Activated T-cell treated with anti-CD3 and anti-CD28 coated beads, Interleukin-2, amount 50 U/mL, for 1 hour (primary cell): ENCODE data around the gene BCAT1.
"Not testable (repeated sequence)": the region's sequence is repeated elsewhere in the genome, so short reads cannot be mapped to it uniquely, and the experiment has no call there.

Experiments
- DNase-seq: peaks from one replicate; pipeline ENCODE4 v3.0.0-alpha.2; 2020

Gene BCAT1

DNA sequence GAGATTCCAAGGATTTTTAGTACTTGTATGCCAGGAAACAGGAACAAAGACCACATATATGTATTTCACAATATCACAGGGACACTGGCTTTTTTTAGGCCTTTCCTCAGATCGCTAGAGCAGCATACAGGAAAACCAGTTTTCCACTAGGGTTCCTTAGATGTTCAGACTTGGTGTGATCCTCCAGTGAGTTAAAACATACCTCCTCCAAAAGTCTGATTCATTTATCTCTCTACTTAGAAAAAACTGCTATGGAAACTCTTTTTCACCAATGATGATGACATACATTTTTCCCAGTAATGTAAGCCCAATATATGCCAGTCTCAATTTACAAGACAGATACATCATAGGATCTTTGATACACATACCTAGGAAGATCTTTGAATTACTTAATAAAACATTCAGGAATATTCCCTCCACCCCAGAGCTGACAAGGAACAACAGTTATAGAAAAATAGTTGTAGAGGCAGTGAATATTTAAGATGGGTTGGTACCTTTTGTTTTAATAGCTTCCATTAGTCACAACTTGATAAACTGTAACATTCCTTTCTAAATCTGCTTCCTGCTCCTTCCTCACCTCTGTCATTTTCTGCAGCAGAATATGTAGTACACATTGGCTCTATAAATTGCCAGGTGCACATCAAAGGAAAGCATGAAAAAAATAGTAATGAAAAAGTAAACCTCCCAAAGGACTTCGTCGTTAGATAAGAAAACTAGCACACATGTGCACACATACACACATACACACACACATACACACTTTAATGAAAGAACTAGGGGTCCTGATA lies 27.5 kb downstream of the BCAT1 start:
- DNase-seq = no peak

DNA sequence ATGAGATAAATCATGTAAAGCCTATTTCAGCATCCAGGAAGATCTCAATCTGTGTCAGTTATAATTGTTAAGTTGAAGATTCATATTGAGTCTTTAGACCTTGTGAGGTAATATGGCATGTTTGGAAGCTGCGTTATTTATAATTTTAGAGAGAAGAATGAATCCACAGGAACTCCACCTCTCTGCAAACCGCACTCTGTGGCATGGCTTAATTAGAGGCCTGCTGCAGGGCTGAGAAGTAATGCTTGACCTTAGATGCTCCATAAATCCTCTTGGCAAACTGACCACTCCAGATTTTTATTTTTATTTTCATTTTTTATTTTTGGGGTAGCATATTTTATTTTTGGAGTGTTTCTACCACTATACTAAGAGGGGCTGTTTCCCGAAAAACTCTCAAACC lies 28.8 kb downstream of the BCAT1 start:
- no peak for DNase-seq

DNA sequence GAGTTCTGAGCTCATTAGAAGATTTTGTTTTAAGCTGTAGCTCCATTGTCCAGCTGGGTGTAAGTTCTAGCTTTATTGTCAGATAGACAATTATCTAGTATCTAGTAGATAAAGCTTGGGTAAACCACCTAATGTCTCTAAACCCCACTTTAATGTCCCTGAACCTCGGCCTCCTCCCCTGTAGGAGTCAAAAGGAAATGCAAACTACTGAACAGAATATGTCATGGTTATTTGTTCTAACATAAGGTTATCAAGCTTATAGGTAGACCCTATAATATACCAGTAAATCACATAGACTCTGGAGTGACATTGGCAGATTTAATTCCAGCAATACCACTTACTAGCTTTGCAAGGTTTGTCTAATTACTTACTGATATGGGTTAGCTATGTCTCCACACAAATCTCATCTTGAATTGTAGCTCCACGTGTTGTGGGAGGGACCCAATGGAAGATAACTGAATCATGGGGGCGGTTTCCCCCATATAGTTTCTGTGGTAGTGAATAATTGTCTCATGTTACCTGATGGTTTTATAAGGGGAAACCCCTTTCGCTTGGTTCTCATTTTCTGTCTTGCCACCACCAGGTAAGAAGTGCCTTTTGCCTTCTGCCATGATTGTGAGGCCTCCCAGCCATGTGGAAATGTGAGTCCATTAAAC lies 29.4 kb downstream of the BCAT1 start:
- no peak for DNase-seq

DNA sequence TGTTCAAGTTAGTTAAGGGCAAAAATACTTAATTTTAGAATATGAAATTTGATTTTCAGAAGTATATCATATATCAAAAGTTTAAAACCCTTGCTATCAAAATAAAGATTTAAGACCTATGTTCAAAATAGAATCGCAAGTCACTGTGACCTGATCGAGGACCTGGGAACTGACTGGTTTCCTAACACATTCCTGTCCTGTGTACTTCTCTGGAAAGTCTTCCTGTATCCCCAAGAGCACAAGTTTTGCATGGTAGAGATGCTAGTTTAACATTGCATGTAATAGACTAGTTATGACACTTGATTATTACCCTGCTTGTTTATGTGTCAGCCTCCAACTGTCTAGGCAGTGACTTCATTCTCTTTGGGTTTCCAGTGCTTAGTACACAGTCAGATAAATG lies 30.3 kb downstream of the BCAT1 start:
- DNase-seq = no peak

DNA sequence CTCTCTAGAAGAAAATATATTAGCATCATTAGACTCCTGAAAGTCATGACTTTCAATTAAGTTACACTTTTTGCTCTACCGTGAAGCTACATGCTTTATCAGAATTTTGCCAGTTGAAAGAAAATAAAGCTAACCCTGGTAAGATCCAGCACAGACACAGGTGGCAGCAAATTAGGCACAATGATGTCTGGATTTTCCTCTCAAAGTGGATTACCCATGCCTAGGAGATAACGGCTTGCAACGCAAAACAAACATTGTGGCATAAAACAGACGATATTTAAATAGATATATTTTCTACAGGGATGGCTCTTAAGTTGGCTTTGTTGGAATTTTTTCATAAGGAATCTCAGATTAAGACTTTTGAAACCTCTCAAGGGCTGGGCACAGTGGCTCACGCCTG lies 33.4 kb downstream of the BCAT1 start:
- DNase-seq = no peak

DNA sequence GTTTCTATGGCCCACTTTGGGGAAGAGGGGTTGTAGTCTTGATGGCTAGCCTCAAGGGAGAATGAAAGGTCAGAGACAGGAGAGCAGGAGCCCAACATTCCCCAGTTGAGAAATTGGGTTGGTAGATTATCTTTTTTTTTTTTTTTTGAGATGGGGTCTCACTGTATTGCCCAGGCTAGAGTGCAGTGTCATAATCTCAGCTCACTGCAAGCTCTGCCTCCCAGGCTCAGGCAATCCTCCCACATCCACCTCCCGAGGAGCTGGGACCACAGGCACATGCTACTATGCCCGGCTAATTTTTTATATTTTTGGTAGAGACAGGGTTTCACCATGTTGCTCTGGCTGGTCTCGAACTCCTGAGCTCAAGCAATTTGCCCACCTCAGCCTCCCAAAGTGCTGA lies 34.9 kb downstream of the BCAT1 start:
- no peak for DNase-seq

DNA sequence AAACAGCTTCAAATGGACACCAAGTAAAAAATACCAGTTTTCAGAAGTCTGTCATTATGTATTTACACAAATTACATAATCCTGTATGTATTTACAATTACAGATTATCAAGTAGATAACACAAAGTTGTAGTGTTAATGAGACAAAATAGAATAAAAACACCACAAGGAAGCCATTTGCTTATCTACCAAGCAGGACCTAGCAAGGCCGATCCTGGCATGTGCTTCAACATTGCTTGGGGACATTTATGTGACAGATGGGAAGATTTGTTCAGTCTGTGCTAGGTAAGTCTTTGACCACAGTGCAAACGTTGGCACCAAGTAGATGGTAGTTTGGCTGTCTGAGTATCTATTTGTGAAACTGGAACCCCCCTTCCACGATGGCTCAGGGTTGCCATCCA lies 35.8 kb downstream of the BCAT1 start:
- DNase-seq = no peak

DNA sequence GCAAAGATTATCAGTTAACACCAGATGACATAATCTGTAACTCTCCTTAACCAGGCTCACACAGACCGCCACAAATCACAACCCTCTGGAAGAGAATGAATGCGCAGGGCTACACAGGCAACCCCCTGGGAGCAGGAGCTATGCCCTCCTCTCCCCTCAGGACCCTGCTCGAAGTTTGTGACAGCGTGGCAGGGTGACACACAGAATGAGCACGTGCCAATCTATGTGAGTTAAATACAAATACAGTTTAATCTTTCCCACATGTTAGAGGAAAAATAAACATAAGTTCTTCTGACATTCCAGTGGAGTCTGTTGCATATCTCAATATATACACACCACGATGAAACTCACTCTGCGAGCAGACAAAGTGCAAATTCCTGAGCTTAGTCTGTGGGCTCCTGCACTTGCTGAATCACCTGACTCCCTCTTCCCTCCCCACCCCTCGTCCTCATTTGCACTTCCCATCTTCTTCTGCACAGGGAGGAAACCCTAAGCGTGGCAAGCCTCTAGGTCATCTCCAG lies 37.6 kb downstream of the BCAT1 start:
- DNase-seq = no peak

DNA sequence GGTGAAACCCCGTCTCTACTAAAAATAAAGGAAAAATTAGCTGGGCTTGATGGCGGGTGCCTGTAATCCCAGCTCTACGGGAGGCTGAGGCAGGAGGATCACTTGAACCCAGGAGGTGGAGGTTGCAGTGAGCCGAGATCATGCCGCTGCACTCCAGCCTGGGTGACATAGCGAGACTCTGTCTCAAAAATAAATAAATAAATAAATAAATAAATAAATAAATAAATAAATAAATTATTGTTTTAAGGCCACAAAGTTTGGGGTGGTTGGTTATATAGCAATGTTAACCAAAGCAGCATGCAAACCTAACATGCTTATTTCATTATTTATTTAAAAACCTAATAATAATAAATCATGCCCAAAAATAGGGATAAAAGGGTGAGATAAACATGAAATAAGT lies 38.7 kb downstream of the BCAT1 start:
- not testable (repeated sequence) for DNase-seq

DNA sequence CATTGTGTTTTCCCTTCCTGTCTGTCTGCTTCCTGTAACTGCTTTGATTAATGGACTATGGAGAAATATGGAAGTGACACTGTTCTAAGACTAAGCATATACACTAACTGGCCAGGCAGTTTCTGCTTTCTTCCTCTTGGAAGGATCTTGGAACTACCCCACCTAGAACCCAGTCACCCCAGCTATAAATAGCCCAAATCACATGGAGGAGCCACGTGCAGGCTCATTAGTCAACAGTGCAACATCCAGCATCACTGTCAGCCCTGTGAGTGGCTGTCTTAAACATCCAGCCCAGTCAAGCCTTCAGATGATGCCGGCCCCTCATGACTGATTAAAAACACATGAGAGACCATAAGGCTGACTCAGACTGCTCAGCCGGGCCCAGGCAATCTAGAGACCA lies 39.2 kb downstream of the BCAT1 start:
- no peak for DNase-seq

DNA sequence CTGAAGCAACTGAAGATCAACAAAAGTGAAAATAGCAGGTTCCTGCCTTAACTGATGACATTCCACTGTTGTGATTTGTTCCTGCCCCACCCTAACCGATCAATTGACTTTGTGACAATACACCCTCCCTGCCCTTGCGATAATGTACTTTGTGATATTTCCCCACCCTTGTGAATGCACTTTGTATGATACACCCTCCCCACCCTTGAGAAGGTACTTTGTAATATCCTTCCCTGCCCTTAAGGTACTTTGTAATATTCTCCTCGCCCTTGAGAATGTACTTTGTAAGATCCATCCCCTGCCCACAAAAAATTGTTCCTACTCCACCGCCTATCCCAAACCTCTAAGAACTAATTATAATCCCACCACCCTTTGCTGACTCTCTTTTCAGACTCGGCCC lies 41.4 kb downstream of the BCAT1 start:
- no peak for DNase-seq

DNA sequence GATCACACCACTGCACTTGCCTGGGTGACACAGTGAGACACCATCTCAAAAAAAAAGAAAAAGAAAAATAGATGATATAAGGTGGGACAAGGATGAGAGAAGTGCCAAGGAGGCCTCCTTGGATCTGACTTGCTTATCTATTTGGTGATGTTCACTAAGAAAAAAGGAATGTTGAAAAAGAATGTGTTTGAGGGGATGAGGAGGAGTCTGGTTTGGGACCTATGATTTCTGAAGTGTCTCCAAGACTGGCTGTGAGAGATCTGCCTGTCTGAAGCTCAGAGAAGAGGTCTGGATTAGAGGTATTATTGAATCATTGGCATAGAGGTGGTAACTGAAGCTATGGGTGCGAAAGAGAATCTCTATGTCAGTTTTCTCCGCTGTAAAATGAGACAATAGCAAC lies 42.8 kb downstream of the BCAT1 start:
- DNase-seq = no peak

DNA sequence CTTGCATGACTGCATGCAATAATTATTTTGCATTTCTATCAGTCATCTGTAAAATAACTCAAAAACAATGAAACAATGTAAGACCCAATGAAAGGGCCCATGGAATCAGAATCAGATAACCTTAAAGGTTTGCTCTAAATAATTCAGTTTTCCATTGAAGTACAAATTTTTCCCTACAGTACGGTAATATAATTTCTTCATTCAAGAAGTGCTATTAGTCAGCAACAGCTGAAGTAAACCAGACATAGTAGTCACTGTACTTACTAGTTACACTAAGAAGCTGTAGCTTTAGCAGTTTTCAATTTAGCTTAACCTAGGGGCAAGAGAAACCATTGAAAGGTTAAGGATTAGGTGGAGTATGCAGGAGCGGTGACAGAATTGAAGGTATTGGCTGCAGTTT lies 43.5 kb downstream of the BCAT1 start:
- DNase-seq = no peak

DNA sequence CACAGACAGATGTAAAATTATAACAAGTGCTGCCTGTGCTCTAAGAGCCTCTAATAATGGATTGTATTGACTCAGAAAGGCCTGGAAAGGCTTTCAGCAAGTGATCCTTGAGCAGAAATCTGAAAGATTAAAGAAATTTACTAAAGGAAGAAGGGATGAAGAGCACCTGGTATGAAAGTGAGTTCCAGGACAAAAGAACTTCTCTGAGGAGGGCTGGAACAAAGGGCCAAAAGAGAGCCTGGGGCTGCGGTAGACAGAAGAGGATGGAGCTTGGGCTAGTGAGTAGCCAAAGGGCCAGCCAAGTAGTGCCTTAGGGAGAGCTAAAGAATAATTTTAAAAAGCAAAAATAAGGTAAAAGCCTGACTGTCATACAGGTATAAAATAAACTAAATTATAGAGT lies 44.0 kb downstream of the BCAT1 start:
- no peak for DNase-seq

DNA sequence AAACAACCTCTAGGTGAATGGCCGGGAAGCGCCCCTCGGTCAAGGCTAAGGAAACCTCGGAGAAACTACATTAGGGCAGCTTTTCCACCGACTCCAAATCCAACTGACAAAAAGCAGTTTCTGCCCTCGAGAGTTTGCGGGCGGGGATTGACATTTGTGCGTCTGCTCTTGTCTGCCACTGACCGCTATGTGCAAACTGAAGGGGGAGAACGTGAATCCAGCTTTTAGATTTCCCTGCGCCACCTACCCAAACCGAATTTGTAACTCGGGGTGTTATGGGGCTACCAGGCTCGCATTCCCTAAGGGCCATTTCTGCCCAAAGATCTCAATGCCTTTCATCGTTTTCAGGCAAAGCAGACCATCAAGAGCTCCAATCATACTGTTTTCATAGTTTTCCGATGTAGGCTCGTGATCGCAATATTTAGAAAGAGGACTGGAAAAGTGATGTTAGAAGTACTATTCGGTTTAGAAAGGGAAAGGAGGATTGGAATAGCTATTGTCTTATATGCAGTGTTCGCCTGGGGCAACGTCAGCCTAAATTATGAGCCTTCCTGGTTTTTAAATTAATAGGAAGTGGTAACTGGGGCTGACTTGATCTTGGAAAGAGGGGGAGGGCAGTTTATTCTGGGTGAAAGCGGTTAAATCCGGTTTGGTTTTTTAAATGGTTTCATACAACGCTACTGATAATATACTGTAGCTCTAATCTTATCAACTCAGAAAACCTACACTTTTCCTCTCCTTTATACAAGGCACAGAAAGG lies 45.4 kb downstream of the BCAT1 start:
- DNase-seq = no peak

DNA sequence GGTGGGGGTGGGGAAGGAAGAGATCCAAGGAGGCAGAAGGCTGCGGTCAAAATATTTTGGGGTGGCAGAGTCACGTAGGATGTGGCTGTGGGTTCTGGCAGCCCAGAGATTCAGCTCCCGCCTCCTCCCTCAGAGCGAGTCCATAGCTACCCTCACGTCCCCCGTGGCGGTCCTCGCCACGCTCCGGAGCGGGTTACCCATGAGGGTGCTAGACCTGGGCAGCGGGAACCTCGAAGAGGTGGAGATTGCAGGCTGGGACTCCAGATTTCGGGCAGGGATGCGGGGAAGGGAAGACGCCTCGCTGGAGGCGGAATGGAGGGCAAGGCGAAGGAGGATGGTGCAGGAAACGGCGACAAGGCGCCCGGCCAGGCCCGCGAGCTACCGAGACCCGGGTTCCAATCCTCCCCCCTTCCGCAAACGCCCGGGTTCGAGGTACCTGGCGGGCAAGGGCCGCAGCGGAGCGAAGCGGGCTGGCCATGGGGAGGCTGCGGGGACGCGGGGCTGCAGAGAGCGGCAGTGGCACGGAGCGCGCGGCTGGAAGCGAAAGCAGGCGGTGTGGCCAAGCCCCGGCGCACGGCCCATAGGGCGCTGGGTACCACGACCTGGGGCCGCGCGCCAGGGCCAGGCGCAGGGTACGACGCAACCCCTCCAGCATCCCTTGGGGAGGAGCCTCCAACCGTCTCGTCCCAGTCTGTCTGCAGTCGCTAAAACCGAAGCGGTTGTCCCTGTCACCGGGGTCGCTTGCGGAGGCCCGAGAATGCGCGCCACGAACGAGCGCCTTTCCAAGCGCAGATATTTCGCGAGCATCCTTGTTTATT lies 46.2 kb downstream of the BCAT1 start:
- no peak for DNase-seq

DNA sequence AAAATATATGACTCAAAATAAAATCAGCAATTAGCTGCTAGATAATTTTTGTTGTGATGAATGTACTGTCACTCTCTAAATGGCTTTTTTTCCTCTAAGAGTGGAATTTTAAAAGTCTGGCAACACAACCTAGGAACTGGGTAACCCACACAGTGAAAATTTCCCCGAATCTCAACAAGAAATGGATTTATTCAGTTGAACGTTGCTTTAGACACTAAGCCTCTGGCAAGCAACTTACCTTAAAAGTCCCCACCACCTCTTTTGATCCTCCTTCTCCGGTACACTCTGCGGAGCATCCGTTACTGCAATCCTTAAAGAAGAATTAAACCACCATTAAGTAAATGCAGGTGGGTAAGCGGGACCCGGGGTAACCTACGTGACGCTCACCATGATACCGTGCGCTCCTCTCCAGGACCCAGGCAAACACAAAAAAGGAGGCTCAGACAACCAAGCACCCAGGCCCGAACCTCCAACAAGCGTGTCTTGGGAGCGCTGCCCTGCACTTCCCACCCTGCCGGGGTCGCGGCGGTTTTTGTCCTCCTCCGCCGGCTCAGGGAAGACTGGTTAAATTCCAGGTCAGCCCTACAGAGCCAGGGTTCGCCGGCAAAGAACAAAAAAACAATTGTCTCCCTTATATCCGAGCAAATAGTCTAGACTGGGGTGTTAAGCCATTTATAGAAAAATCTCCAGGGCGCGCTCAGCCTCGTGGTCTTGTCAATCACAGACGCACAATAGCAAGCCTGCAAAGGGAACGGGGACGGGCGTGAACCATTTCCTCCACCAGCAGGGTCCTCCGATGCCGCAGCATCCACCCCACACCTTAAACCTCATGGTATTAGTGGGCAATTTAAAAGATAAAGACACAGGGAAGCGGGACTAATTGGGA lies 47.1 kb downstream of the BCAT1 start:
- DNase-seq = no peak

DNA sequence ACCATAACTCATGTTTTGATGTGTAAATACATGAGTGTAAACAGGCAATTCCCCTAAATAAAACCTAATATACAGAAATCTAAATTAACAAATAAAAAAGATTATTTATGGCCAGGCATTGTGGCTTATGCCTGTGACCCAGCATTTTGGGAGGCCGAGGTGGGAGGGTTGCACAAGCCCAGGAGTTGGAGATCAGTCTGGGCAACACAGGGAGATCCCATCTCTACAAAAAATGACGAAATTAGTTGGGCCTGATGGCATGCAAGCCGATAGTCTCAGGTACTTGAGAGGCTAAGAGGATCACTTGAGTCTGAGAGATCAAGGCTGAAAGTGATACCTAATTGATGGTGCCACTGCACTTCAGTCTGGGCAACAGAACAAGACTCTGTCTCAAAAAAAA lies 48.7 kb downstream of the BCAT1 start:
- no peak for DNase-seq

DNA sequence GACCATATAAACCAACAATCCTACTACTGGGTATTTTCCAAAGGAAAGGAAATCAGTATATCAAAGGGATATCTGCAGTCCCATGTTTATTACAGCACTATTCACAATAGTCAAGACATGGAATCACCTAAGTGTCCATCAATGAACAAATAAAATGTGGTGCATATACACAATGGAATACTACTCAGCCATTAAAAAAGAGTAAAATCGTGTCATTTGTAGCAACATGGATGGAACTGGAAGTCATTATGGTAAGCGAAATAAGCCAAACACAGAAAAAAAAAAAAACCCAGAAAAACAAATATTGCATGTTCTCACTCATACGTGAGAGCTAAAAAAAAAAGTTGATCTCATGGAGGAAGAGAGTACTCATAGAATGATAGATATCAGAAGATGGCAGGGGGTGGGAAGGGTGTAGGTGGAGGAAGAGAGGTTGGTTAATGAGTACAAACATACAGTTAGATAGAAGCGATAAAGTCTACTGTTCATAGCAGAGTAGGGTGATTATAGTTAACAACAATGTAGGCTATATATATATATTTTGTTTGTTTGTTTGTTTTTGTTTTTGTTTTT lies 49.3 kb downstream of the BCAT1 start:
- no peak for DNase-seq

DNA sequence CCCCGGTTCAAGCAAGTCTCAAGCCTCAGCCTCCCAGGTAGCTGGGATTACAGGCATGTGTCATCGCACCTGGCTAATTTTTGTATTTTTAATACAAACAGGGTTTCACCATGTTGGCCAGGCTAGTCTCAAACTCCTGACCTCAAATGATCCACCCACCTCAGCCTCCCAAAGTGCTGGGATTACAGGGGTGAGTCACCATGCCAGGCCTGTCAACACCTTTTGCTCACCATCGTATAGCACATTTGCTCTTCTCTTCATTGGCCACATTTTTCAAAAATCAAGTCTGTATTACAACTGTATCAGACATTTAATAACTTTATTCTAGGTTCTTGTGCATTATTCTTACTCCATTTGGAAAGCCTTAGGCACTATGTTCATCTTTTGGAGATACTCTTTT lies 50.3 kb downstream of the BCAT1 start:
- no peak for DNase-seq

DNA sequence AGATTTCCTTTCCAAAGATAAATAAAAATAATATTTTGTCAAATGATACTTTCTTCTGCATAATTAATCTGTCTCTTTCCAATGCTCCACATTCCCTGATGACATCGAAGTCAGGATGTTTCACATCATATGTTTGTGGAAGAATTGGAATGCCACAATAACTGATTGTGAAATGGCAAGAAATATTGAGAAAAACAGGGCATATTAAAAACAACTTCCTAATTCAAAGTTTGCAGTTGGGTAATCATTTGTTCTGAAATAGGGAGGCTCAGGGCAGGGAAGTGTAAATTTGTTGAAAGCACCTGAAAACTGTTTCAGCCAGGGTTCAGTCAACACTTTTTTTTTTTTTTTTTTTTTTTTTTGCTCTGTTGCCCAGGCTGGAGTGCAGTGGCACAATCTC lies 50.7 kb downstream of the BCAT1 start:
- DNase-seq = no peak

DNA sequence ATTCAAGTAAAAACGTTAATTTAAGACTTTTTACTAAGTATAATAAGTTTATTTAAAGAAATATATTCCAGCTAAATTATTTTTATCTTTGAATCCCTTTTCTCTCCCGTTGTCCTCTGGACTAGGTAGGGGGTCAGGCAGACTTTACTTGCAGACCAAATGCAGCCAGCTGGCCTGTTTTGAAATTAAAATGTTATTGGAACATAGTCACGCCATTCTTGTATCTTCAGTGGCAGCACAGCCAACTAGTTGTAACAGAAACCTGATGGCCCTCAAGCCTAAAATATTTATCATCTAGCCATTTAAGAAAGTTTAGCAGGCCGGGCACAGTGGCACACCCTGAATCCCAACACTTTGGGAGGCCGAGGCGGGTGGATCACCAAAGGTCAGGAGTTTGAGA lies 52.7 kb downstream of the BCAT1 start:
- no peak for DNase-seq
